GM19455 (cell line): ENCODE data around the gene HS3ST3A1.
"Not testable (repeated sequence)": the region's sequence is repeated elsewhere in the genome, so short reads cannot be mapped to it uniquely, and the experiment has no call there.

ENCODE experiments used
- ATAC-seq: cut with Tn5 transposase; IDR thresholded peaks from one replicate; pipeline ENCODE4 v1.9.1; 2021; ENCODE audit not compliant: unreplicated experiment

The HS3ST3A1 gene

GRCh38 chr17:13576661-13577526 lies 24.8 kb downstream of the HS3ST3A1 start:
- ATAC-seq = no peak

GRCh38 chr17:13575922-13576419 lies 25.8 kb downstream of the HS3ST3A1 start:
- no peak for ATAC-seq

- no peak for ATAC-seq
Observed at GRCh38 chr17:13575466-13575865, 26.3 kb downstream of the HS3ST3A1 start.

- ATAC-seq = no peak
Observed at GRCh38 chr17:13572581-13572980, 29.1 kb downstream of the HS3ST3A1 start.

- no peak for ATAC-seq
Observed at GRCh38 chr17:13569398-13570123, 32.2 kb downstream of the HS3ST3A1 start.

GRCh38 chr17:13568582-13569397 lies 32.9 kb downstream of the HS3ST3A1 start:
- no peak for ATAC-seq

- no peak for ATAC-seq
Observed at GRCh38 chr17:13563866-13564265, 37.9 kb downstream of the HS3ST3A1 start.

GRCh38 chr17:13562271-13562800 lies 39.4 kb downstream of the HS3ST3A1 start:
- no peak for ATAC-seq

GRCh38 chr17:13561606-13562270 lies 40.0 kb downstream of the HS3ST3A1 start:
- ATAC-seq = no peak

GRCh38 chr17:13560935-13561334 lies 40.8 kb downstream of the HS3ST3A1 start:
- no peak for ATAC-seq

GRCh38 chr17:13558588-13558987 lies 43.1 kb downstream of the HS3ST3A1 start:
- no peak for ATAC-seq

- ATAC-seq = no peak
Observed at GRCh38 chr17:13557077-13557476, 44.7 kb downstream of the HS3ST3A1 start.

GRCh38 chr17:13554231-13554630 lies 47.5 kb downstream of the HS3ST3A1 start:
- ATAC-seq = no peak

GRCh38 chr17:13550291-13550690 lies 51.4 kb downstream of the HS3ST3A1 start:
- no peak for ATAC-seq

GRCh38 chr17:13548576-13548975 lies 53.2 kb downstream of the HS3ST3A1 start:
- ATAC-seq = not testable (repeated sequence)

- ATAC-seq = no peak
Observed at GRCh38 chr17:13546851-13547250, 54.9 kb downstream of the HS3ST3A1 start.

- ATAC-seq = no peak
Observed at GRCh38 chr17:13545941-13546340, 55.8 kb downstream of the HS3ST3A1 start.

GRCh38 chr17:13544765-13545164 lies 57.0 kb downstream of the HS3ST3A1 start:
- ATAC-seq = no peak

GRCh38 chr17:13544292-13544691 lies 57.4 kb downstream of the HS3ST3A1 start:
- ATAC-seq = no peak

GRCh38 chr17:13542636-13543035 lies 59.1 kb downstream of the HS3ST3A1 start:
- ATAC-seq = no peak
